Measurements from ENCODE around the gene OPCML. TPM values are rescaled to one million over a fixed set of nuclear protein-coding genes. Genes with fewer than 3 reads are reported as not detected.

Gene OPCML
- total RNA-seq, 1 donor from 2014 or later = not detected

DNA sequence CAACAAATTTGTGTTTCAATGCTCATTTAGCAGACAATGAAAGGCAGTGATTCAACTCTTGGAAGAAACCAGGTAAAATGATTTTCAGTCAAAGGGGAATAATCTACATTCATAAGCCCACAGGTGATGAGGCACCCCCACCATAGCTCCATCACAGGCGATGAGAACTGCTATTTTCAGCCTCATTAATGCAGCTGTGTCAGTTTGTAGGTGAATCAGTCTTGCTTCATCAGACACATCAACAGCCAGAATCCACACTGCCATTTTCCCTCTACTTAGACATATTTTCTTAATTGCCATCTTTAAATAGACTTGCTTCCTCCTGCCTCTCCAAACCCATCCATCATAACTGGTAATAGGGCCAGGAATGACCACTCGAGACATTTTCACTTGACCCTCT is 701.0 kb downstream of the OPCML start:
- DNase-seq = no peak

- DNase-seq = no peak
Observed at GRCh38 chr11:132824642-132825041, 707.7 kb downstream of the OPCML start.

GRCh38 chr11:132822276-132822675 is 710.0 kb downstream of the OPCML start:
- DNase-seq = no peak

GRCh38 chr11:132821499-132821898 is 710.8 kb downstream of the OPCML start:
- no peak for DNase-seq

DNA sequence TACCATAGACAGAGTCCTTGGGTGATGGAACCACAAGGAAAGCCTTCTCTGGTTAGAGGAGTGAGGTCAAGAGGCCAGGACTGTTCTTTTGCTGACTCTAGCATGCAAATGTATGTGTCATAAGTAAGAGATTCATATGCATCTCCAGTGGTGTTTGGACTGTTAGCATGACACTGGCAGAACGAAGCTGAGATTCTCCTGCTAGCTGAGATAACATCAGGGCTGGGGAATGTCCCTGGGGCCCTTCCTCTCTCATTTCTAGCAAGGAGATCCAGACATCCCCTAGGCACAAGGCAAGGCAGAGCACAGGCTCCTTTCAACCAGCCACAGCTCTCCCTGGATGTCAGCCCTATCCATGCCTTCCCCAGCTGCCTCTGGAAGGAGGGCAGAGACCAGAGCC is 711.3 kb downstream of the OPCML start:
- no peak for DNase-seq

- DNase-seq = no peak
Observed at GRCh38 chr11:132818951-132819350, 713.4 kb downstream of the OPCML start.

DNA sequence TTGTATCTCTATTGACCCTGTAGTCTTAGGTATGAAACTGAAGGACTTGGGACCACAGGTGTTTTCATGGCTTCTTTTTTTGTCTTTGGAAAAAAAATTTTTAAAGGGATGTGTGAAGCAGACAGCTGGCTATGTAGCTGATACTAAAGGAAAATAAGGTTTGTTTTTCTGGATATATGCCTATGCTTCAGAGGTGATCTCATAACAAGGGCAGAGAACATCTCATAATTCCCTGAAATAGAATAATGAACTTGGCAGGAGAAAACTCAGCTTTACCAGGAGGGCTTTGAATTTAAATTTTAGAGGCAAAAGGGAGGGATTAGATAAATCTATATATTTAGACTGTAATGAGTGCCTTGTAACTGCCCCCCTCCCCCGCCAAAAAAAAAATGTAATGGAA is 714.9 kb downstream of the OPCML start:
- DNase-seq = no peak

GRCh38 chr11:132814410-132814809 is 717.9 kb downstream of the OPCML start:
- no peak for DNase-seq

GRCh38 chr11:132811649-132812048 is 720.7 kb downstream of the OPCML start:
- DNase-seq = no peak

GRCh38 chr11:132809070-132809469 is 723.2 kb downstream of the OPCML start:
- no peak for DNase-seq

DNA sequence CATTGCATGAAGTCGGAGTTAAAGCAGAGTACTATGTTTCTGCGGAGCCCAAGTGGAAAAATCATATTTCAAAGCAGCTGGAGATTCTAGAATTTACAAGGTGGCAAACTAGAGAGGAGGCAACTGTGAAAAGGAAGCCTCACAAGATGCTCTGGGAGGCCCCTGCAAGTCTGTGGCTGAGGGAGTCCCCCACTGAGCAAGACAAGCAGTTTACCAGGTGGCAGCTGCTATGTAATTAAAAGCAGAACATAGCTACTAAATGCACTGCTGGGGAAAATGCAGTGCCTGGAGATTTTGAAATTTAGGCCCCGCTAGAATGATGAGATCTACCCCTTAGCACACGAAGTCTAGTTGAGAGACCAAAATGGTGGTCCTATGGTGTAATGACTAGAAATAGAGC is 728.0 kb downstream of the OPCML start:
- no peak for DNase-seq

DNA sequence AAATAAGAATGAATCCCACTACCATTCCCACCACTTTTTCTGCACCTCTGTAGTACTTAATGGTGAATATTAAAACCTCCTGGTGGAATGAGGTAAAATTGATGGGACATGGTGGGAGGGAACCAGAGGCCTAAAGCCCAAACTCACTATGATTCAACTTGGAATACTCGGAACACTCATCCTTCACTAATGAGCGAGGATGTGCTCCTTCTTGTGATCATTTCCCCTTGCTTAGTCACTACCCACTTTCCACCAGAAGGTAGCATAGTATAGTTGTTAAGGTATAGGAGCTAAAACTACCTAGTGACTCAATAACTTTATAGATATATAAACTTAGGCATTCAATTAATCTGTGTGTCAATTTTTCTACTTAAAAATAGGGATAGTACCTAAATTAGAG is 728.9 kb downstream of the OPCML start:
- DNase-seq = no peak

GRCh38 chr11:132802947-132803346 is 729.4 kb downstream of the OPCML start:
- DNase-seq = no peak

- DNase-seq = no peak
Observed at GRCh38 chr11:132793831-132794230, 738.5 kb downstream of the OPCML start.

GRCh38 chr11:132792341-132793140 is 739.8 kb downstream of the OPCML start:
- no peak for DNase-seq

- DNase-seq = no peak
Observed at GRCh38 chr11:132790971-132791370, 741.3 kb downstream of the OPCML start.

DNA sequence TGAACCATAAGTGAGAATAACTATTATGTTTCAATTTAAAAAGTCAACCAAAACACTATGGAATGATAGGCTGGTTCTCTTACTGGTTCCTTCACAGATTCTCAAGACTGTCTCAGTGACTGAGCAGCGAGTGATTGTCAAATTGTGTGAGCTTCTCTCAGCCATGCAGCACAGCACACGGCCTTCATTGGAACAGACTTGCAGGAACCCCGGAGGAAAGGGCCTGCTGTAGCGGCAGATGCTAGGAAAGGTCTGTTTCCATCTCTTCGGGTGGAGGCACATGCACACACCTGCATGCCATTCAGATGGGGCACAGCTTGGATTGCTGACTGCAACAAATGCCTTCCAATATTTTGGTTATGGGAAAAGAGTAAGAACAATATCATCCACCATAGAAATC is 741.8 kb downstream of the OPCML start:
- DNase-seq = no peak

DNA sequence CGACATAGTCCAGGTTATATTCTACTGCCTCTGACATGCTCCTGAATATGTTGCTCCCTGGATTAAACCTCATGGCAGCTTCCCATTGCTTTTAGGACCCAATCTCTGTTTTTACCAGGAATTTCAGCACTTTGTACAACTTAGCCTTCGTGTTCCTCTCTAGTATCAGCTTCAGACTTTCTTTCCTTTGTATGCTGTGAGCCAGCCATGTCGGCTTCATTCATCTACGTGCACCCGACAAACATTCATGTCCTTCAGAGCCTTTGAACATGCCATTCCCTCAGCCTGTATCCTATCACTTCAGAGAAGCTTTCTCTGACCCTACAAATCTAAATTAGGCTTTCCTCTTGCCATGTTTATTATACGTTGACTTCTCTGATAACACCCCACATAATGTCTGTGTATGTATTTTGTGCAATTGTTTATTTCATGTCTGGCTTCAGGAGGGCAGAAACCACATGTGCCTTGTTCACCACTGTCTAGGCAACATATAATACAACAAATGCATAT is 743.4 kb downstream of the OPCML start:
- no peak for DNase-seq

DNA sequence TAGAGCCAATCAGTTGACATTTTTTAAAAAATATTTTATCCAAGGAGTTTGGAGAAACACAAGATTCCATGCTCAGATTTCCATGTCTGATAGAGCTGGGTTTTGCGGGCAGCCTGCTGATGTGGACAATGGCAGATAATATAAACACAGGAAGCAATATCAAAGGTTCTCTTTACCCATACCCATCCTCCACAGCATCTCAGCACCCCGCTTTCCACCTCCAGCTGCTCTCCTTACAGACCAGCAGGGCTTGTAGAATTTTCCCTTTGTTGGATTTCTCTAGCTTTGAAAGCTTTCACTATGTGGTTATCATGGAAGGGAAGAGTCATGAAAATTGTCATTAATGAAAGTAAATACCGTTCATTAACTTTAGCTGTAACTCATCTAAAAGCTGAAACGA is 746.4 kb downstream of the OPCML start:
- no peak for DNase-seq

DNA sequence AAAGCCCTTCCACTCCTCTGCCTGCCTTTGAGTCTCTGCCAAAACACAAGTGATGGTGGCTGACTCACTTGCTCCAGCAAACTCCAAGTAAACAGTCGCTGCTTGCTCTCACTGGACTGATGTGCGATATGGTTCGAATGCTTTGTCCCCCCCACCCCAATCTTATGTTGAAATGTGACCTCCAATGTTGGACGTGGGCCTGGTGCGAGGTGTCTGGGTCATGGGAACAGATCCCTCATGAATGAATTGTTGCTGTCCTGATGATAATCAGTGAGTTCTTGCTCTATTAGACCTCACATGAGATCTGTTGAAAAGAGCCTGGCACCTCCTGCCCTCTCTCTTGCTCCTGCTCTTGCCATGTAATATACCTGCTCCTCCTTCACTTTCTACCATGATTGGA is 747.9 kb downstream of the OPCML start:
- no peak for DNase-seq

DNA sequence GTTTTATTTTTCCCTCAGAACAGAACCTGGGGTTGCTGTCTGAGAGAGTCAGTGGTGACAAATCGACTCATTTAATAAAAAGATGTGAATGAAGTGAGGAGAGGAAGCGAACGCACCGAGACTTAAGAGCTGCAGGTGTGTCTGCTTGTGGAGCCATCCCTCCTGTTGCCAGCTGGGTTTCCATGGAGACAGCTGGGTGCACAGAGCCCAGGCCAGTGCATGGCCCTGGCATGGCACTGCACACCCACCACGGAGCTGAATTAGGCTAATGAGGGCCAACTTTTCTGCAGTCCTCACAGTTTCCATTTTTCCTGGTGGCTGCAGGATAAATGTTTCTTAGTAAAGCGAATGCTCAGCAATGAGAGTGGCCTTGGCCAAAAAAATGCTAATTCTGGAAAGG is 750.2 kb downstream of the OPCML start:
- no peak for DNase-seq

DNA sequence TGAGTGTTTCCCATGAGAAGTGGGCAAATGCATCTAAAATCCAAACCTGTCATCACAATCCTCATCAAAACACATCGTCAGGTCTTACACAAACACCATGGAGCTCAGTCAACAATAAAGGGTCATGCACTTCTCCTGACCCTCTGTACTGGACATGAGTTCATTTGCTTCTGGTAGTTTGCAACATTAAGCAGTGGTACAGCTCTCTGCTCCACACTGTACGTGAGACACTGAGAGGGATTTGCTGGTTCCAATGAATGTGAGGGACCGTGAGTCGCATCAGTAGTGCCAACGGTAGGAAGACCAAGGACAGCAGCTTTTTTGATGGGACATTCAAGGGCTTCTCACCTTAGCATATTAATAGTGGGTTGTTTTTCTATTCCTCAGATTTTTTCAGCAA is 752.3 kb downstream of the OPCML start:
- no peak for DNase-seq

DNA sequence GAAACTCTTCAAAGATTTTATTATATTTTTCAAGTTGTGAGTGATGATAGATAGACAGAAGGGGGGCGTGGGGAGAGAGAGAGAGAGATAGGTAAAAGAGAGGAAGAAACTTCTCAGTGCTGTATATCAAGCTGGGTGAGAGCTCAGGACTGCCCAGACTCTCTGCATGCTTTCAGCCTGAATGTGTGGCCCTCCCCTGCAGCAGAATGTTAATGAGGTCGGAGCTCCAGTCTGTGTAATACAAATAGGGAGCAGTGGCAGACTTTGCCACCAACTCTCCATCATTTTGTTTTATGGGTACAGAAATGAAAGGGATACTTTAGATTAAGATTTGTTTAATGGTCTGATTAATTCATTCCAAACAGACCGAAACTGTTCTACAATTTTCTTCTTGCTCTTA is 752.8 kb downstream of the OPCML start:
- no peak for DNase-seq

GRCh38 chr11:132777067-132777975 is 755.0 kb downstream of the OPCML start:
- DNase-seq = no peak
